ENCODE data around the gene MYO5A.

GRCh38 chr15:52338891-52339290, 189.8 kb downstream of the MYO5A start:
- TF ChIP-seq, protein P1, sequence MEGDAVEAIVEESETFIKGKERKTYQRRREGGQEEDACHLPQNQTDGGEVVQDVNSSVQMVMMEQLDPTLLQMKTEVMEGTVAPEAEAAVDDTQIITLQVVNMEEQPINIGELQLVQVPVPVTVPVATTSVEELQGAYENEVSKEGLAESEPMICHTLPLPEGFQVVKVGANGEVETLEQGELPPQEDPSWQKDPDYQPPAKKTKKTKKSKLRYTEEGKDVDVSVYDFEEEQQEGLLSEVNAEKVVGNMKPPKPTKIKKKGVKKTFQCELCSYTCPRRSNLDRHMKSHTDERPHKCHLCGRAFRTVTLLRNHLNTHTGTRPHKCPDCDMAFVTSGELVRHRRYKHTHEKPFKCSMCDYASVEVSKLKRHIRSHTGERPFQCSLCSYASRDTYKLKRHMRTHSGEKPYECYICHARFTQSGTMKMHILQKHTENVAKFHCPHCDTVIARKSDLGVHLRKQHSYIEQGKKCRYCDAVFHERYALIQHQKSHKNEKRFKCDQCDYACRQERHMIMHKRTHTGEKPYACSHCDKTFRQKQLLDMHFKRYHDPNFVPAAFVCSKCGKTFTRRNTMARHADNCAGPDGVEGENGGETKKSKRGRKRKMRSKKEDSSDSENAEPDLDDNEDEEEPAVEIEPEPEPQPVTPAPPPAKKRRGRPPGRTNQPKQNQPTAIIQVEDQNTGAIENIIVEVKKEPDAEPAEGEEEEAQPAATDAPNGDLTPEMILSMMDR (IDR thresholded peaks at IDR 0.05; ENCODE audit: insufficient read depth, low read length) = no peak
- TF ChIP-seq REST (IDR thresholded peaks at IDR 0.05; ENCODE audit: insufficient replicate concordance, low read depth) (no peak), POLR2AphosphoS5 (IDR thresholded peaks at IDR 0.05; ENCODE audit: low read depth) (no peak), GABPA (IDR thresholded peaks at IDR 0.05; ENCODE audit: low read depth) (no peak)
